Stimulated activated CD8-positive, alpha-beta memory T cell treated with anti-CD3 and anti-CD28 coated beads, Interleukin-7, amount 100 ng/mL, for 24 hours (primary cell): ENCODE results near the gene ZNF573.
"Not testable (repeated sequence)": the region's sequence is repeated elsewhere in the genome, so short reads cannot be mapped to it uniquely, and the experiment has no call there.

Experiments used
- DNase-seq: peaks from one replicate; pipeline ENCODE4 v3.0.0-alpha.2; 2020; ENCODE audit warnings: low read depth

ZNF573 gene

DNA sequence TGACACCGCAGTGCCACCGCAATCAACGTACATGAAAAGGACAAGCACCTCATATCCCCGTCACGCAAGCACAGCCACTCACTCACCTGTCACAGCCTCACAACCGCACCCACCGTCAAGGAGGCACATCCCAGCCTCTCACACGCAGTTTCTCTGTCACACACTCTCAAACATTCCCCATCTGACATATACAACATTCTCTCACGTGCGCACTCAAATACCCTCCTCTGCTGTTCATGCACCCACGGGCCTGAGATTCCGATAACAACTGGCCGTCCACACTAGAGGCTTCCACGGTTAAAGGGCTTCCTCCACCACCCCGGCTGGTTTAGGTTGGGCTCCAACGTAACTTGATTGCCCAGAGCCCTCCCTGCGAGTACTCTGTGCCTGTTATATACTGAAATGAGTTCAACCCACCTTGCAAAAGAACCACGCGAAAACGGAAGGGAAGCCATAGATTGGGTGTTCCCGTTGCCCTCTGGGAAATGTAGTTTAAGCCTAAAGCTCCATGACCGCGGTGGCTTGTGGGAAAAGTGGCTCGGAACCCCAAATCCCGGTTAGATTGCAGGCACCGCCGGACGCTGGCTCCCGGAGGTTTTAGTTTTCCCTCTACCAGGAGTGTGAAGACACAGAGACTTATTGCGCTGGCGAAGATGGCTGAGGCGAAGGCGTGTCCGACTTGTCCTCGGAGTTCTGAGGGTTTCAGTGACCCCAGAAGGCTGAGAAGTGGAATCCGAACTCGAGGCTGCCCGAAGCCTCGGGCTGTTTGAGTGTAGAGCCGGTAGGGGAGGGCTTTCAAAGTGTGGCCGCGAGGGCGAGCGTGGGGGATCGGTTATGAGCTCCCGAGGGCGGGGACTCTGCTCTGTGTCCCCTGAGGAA is at the start of gene ZNF573:
Gene ZNF573, minus strand, starts transcription at position 460 of the 879 bp plus-strand sequence. CDS start 5,857 bp downstream, outside the sequence.
- peak; percentile 61 for DNase-seq

DNA sequence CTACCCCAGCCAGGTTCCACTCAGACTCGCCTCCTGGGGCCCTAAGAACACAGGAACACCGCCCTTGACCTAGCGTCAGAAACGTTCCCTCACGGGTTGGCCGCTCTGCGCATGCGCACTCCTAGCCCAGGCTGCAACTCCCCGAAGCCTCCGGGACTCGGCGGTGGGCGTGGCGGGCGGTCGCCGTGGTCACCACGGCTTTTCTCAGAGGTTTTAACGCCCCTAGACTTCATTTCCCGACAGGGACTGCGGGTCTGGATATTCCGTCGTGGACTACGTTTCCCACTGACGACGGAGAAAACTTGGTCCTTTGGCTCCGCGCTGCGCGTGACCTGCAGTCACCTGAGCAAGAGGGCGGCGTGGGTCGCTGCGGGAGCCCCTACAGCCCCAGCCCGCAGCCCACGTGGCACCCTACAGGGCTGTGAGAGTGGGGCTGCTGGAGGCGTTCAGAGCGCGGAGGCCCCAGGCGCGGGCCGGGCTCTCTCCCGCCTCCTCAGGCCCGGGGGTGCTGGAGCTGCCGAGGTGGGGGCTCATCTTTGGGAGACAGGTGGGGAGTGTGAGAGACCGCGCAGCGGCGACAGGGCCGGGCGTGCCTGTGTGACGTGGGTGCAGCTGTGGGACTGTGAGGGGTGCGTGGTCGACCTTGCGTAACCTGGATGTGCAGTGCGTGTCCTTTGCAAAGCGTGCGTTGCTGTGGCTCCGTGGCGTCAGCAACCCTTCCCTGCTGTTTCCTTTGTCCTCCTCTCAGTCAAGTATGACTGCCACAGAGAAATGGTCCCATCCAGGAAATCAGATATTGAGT is 38.0 kb upstream of the ZNF573 start:
- peak; percentile 20 for DNase-seq

DNA sequence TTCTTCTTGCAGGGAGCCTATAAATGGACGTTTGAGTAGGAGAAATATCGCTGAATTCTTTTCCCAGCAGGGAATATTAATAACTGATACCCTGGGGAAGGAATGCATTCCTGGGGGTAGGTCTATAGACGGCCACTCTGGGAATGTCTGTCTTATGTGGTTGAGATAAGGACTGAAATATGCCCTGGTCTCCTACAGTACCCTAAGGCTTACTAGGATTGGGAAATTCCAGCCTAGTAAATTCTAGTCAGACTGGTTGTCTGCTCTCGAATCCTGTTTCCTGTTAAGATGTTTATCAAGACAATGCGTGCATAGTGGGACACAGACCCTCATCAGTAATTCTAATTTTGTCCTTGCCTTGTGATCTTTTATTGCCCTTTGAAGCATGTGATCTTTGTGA is 36.2 kb upstream of the ZNF573 start:
- DNase-seq: not testable (repeated sequence)

DNA sequence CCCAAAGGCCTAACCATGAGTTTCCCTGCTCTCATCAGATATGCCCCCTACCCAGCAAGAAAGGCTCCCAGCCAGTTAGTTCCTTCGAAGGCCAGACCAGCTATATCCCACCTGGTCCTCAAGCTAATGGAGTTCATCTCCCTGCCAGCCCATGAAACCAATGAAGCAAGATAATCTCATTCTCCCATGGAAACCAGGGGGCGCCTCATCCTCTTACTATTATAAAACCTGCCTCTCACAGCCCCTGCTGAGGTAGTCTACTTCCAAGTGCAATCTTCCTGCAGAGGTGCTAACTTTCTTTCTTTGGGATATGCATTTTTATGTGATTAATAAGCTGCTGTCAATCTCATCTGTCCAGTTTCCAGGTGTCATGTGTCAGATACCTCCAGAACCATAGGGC is 34.0 kb upstream of the ZNF573 start:
- DNase-seq: no peak

DNA sequence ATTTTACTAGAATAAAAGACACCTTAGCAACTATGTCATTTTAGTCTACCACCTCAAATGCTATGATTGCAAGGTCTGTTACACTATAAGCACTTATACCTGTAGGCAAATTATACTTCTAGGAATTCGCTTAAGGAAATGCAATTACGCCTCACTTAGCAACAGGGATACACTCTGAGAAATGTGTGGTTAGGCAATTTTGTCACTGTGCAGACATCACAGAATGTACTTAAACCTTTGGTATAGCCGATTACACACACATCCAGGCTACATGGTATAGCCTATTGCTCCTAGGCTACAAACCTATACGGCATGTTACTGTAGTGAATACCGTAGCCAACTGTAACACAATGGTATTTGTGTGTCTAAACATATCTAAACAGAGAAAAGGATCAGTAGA is 30.0 kb upstream of the ZNF573 start:
- no peak for DNase-seq

DNA sequence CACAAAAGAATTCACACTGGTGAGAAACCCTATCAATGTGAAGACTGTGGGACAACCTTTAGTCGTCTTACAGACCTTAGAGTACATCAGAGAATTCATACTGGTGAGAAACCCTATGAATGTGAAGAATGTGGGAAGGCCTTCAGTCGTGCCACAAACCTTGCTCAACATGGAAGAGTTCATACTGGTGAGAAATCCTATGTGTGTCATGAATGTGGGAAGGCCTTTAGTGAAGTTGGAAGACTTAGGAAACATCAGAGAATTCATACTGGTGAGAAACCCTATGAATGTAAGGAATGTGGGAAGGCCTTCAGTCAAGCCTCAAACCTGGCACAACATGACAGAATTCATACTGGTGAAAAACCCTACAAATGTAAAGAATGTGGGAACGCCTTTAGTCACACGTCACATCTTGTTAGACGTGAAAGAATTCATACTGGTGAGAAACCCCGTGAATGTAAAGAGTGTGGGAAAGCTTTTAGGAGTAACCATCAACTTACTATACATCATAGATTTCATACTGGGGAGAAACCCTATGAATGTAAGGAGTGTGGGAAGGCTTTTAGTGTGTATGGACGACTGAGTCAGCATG is 24.0 kb upstream of the ZNF573 start:
- no peak for DNase-seq

DNA sequence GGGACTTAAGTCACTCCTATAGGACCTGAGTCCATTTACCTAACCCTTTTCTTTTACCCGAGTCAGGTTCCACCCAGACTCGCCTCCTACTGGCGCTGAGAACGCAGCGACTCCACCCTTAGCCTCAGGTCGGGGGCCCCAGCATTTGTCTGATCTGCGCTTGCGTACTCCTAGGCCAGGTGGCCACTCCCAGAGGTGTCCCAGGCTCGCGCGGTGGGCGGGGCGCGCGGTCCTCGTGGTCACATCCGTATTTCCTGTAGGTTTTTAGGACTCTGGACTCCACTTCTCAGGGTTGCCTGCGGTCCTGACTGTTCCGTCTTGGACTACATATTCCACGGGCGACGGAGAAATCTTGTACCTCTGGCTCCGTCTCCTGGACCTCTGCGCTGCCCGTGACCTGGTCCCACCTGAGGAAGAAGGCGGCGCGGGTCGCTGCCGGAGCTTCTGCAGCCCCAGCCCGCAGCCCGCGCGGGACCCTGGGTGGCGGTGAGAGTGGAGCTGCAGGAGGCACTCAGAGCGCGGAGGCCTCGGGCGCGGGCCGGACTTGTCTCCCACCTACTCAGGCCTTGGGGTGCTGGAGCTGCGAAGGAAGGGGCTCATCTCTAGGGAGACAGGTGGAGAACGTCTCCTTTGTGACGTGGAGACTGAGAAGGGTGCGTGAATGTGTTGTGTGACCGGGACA is 11.0 kb upstream of the ZNF573 start:
- no peak for DNase-seq

DNA sequence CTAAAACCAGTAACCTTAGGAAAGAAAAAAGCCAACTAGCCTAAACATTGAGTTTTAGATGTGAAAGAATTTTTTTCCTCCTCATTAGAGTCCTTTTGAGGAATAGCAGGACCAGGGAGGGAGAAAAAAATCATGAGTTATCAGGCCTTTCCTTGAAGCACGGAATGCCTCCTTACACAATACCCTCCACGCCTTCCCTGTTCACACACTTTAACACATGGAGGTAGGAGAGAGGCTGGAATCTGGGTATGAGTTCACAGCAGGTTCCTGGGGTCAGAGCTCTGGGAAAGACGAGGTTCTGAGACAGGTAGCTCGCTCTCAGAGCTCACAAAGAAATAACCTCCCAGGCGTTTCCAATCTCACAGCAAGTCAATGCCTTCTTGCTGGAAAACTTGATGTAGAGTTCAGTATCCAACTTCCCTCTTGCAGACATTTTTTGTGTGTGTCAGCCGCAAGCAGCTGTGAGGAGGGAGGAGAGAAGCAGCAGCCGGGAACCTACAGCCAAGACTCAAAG is 716 bp downstream of the ZNF573 start:
- no peak for DNase-seq

DNA sequence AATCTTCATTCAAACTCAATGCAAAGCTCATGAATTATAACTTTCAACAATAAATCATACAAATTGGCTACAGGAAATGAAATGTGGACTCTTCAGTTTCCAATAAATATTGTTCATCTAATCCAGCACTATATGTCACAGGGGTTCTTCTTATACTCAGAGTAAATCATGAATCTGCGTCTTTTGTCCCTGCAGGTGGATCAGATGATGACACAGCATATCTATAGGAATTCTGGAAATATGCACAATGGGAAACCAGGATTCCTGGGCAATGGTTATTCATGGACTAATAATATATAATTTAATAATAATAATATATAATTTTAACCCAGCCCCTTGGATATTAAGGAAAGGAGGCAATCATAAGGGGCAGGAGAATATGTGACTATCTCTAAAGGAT is 8.4 kb downstream of the ZNF573 start:
- no peak for DNase-seq

DNA sequence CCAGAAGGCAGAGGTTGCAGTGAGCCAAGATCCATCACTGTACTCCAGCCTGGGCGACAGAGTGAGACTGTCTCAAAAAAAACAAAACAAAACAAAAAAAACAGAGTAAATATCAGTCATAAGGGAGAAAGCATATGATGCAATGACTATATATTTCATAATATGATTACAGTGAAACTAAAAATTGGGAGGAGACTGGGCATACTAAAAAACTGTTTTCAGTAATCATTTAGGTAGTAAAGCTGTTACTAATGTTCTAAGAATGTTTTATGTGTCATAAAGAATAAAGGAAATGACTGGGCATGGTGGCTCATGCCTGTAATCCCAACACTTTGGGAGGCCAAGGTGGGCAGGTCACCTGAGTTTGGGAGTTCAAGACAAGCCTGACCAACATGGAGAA is 15.9 kb downstream of the ZNF573 start:
- no peak for DNase-seq

DNA sequence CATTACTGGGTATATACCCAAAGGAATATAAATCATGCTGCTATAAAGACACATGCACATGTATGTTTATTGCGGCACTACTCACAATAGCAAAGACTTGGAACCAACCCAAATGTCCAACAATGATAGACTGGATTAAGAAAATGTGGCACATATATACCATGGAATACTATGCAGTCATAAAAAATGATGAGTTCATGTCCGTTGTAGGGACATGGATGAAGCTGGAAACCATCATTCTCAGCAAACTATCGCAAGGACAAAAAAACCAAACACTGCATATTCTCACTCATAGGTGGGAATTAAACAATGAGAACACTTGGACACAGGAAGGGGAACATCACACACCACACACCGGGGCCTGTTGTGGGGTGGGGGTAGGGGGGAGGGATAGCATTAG is 21.7 kb downstream of the ZNF573 start:
- DNase-seq: not testable (repeated sequence)

DNA sequence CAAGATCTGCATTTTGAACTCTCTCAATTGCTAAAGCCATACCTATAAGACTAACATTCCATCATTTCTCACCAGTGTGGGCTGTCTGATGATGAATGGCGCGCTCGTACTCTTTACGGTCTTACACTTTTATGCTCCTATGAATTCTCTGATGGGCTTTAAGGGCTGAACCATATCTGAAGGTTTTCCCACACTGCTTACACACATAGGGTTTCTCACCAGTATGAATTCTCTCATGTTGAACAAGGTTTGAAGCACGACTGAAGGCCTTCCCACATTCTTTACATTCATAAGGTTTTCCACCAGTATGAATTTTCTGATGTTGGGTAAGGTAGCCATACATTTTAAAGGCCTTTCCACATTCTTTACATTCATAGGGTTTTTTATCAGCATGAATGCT is 41.0 kb downstream of the ZNF573 start:
- no peak for DNase-seq

DNA sequence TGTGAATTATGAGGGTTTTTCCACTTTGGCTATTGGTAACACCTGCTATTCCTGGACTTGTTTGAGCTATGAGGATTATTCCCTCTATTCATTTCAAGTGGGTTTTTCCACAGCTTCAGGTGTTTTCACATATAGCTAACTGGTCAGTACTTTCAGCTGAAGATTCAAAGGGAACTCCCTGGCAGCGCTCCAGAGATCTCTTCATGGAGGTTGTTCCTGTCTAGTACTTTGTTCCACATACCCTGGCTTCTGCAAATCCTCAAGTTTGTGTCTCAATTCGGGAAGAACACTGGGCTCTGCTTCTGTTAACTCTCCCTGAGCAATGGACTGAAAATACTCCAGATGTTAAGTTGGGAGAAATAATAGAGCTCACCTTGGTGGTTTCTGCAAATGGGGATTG is 54.2 kb downstream of the ZNF573 start:
- no peak for DNase-seq

DNA sequence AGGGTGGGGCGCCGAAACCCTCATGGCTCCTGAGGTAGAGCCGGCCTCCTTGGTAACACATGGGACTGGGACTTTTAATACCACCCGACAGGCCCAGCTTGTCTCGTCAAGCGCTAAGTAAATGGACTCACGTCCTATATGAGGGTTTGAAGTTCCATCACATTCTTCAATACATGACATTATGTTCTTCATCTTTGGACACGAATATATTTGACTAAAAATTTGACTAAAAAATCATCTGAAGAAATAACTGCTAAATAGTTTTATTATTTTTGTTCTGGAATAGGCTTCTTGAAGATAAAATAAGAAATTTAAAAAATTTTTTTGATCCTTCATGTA is 59.5 kb downstream of the ZNF573 start:
- DNase-seq: no peak

DNA sequence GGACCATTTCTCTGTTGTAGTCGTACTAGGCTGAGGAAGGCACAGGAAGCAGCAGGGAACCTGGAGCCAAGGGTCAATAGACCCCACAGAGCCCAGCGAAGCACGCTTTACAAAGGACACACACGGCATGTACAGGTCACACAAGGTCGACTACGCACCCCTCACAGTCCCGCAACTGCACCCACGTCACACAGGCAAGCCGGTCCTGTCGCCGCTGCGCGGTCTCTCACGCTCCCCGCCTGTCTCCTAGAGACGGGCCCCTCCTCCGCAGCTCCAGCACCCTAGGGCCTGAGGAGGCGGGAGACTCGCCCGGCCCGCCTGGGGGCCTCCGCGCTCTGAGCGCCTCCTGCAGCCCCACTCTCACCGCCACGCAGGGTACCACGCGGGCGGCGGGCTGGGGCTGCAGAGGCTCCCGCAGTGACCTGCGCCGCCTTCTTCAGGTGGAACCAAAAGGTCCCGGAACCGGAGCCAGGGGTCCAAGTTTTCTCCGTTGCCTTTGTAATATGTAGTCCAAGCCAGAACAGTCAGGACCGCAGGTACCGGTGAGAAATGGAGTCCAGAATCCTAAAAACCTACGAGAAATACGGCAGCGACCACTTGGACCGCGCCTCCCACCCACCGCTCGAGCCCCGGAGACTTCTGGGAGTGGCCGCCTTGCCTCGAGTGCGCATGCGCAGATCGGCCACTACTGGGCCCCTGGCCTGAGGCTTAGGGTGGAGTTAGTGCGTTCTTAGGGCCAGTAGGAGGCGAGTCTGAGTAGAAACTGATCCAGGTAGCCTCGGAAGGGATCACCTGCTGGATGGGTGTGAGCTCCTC is 60.1 kb downstream of the ZNF573 start, which contains the start of gene ZNF607:
Gene ZNF607, minus strand, starts transcription at position 651 of the 816 bp plus-strand sequence. CDS start 8,143 bp downstream, outside the sequence.
- peak; percentile 67 for DNase-seq

DNA sequence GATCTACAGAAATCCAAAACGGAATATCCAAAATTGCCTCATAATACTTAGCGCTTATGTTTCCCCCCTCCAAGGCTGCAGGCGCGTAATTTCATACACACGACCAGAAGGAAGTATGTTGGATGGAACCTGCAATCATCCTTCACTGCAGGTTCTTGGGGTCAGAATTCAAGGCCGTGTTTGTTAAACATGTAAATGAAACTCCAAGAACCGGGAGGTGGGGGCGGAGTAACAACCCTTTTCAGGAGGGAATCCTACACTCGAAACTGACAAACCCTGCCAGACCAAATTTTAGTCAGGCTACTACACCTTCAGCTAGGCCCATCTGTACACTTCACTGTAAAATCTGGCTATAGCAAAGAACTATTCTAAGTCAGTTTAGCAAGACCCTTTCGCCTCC is 61.1 kb downstream of the ZNF573 start:
- no peak for DNase-seq

DNA sequence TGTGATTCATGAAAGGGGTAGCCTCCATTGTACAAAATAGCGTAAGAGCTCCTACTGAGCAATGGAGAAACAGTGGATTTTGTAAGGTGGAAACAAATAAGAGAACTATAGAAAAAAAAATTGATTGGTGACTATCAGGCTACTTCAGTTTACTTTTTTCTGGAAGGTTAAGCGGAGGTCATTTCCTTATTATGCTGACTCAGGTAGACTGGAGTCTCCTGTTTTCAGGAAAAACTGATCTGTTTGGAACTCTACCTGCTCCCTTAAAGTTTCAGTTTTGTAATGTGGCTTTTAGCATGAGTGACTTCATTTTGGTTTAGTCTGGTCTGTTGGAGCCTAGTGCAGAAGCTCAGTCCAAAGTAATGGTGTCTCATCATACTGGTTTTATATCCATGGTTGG is 63.2 kb downstream of the ZNF573 start:
- no peak for DNase-seq

DNA sequence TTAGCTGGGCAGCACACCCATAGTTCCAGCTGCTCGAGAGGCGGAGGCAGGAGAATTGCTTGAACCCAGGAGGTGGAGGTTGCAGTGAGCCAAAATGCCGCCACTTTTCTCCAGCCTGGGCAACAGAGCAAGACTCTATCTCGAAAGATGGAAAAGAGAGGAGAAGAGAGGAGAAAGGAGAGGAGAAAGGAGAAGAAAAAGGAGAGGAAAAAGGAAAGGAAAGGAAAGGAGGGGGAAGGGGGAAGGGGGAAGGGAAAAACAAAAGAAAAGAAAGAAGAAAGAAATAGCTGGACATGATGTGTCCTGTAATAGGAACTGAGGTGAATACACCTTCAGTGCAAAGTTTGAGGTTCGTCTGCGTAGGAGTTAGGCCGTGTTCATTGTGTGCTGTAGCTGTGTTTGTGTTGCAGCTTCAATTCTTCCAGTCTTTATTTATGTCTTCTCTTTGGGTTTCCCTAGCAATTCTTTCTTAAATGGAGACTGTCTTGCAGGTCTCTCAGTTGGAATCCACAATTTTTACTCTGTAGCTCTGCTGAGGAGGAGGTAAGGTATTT is 73.3 kb downstream of the ZNF573 start:
- no peak for DNase-seq

DNA sequence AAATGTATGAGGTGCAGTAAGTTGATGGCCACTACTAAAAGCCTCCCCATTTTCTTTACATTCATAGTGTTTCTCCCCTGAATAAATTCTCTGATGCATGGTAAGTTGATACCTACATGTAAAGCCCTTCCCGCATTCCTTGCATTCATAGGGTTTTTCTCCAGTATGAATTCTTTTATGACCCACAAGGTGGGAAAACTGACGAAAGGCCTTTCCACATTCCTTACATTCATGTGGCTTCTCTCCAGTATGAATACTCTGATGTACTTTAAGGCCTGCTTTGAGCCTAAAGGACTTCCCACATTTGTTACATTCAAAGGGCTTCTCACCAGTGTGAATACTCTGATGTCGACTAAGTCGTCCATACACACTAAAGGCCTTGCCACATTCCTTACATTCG is 80.3 kb downstream of the ZNF573 start:
- no peak for DNase-seq

DNA sequence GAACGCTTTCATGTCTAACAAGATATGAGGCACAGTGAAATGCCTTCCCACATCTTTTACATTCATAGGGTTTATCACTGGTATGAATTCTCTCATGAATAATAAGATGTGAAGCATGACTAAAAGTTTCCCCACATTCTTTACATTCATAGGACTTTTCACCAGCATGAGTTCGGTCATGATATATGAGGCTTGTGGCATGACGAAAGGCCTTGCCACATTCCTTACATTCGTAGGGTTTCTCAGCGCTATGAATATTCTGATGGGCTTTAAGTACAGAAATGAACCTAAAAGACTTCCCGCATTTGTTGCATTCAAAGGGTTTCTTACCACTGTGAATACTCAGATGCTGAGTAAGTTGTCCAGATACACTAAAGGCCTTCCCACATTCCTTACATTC is 81.2 kb downstream of the ZNF573 start:
- DNase-seq: no peak
